CD8-positive, alpha-beta memory T cell (primary cell): ENCODE measurements around the gene SPATA6. TPM values are rescaled to one million over a fixed set of nuclear protein-coding genes. Genes with fewer than 3 reads are reported as not detected.
"Not testable (repeated sequence)": the region's sequence is repeated elsewhere in the genome, so short reads cannot be mapped to it uniquely, and the experiment has no call there.

Source experiments
- CTCF ChIA-PET: fragments of 350-600 bp; sonication (Branson Sonifier 250); formaldehyde crosslinking; loops from one replicate; lab custom pipeline; 2021; ENCODE audit warnings: antibody characterized with exemption; lab: Charles Lee
- POLR2A ChIA-PET: fragments of 350-600 bp; sonication (Branson Sonifier 250); formaldehyde crosslinking; loops from one replicate; lab custom pipeline; 2021; ENCODE audit warnings: antibody characterized with exemption; lab: Charles Lee
- DNase-seq, 5 donors: peaks; one replicate each; pipeline versions ENCODE4 v3.0.0 to v3.0.0-alpha.2; 2020 to 2022; ENCODE audit warnings: mixed read lengths in 1 of 5
- H3K27ac ChIP-seq: one replicate; pipeline ENCODE4 v1.7.0; 2013; ENCODE audit warnings: low read depth, mild to moderate bottlenecking, low read length, moderate library complexity
- H3K27me3 ChIP-seq: 2 replicates; pipeline ENCODE4 v1.7.0; 2013; ENCODE audit warnings: low read length, mild to moderate bottlenecking; ENCODE audit not compliant: insufficient read depth, poor library complexity, severe bottlenecking
- H3K36me3 ChIP-seq: 2 replicates; pipeline ENCODE4 v1.7.0; 2013; ENCODE audit warnings: mild to moderate bottlenecking, low read length, moderate library complexity; ENCODE audit not compliant: insufficient read depth
- H3K4me1 ChIP-seq: 2 replicates; pipeline ENCODE4 v1.7.0; 2013; ENCODE audit warnings: mild to moderate bottlenecking, low read length, moderate library complexity; ENCODE audit not compliant: insufficient read depth
- H3K4me3 ChIP-seq: 2 replicates; pipeline ENCODE4 v1.7.0; 2013; ENCODE audit warnings: mild to moderate bottlenecking, low read length
- H3K9me3 ChIP-seq: 2 replicates; pipeline ENCODE4 v1.7.0; 2013; ENCODE audit warnings: mild to moderate bottlenecking, low read length
- H3K27ac Mint-ChIP-seq, 8 donors: one replicate each; pipeline ENCODE4 v1.8.0; 2020 to 2021; ENCODE audit warnings: mixed read lengths in 8 of 8, mild to moderate bottlenecking in 6 of 8, inconsistent platforms in 3 of 8, moderate library complexity in 3 of 8
- H3K27me3 Mint-ChIP-seq, 2 donors: one replicate each; pipeline ENCODE4 v1.8.0; 2020 to 2021; ENCODE audit warnings: mixed read lengths in 2 of 2, mild to moderate bottlenecking in 1 of 2, moderate library complexity in 1 of 2
- H3K36me3 Mint-ChIP-seq, 3 donors: one replicate each; pipeline ENCODE4 v1.8.0; 2020 to 2021; ENCODE audit warnings: mixed read lengths in 3 of 3, inconsistent platforms in 1 of 3, mild to moderate bottlenecking in 1 of 3
- H3K4me1 Mint-ChIP-seq, 3 donors: one replicate each; pipeline ENCODE4 v1.8.0; 2020 to 2021; ENCODE audit warnings: mixed read lengths in 3 of 3, inconsistent platforms in 1 of 3, mild to moderate bottlenecking in 1 of 3
- H3K4me3 Mint-ChIP-seq, 7 donors: one replicate each; pipeline ENCODE4 v1.8.0; 2020 to 2021; ENCODE audit warnings: mixed read lengths in 7 of 7, mild to moderate bottlenecking in 6 of 7, moderate library complexity in 4 of 7, inconsistent platforms in 2 of 7
- H3K9me3 Mint-ChIP-seq, 5 donors: one replicate each; pipeline ENCODE4 v1.8.0; 2020 to 2022; ENCODE audit warnings: mixed read lengths in 5 of 5, mild to moderate bottlenecking in 3 of 5, moderate library complexity in 2 of 5, inconsistent platforms in 1 of 5
- polyA plus RNA-seq: library from polyadenylated mRNA; unstranded; fragments of 300-500 nt; fragmentation: Illumina TruSeq; gene quantifications from one replicate; pipeline ENCODE4 v1.2.3, GENCODE V29; 2021
- total RNA-seq, 2 experiments: library from RNA; stranded (reverse); gene quantifications; one replicate each; pipeline ENCODE4 v1.2.3, GENCODE V29; 2021

The SPATA6 gene
- total and polyA plus RNA-seq, 3 experiments from 2014 or later = 0.35 to 1.6 (median 0.72) TPM

GRCh38 chr1:48333316-48333715, 138.7 kb downstream of the SPATA6 start:
- H3K4me1 Mint-ChIP-seq = no peaks in the 10 kb centered on the region
- no peak overlapping the region for H3K4me3 ChIP-seq
- peaks cover 0 to 5% (median 0%) of the 10 kb centered on the region in 3 donors for H3K36me3 Mint-ChIP-seq
- ChIA-PET CTCF (no interaction called here), POLR2A (no interaction called here)
- no peak overlapping the region for H3K4me3 Mint-ChIP-seq
- H3K36me3 ChIP-seq = no peaks in the 10 kb centered on the region
- H3K4me1 ChIP-seq = no peaks in the 10 kb centered on the region
- no peak overlapping the region for H3K27ac ChIP-seq
- no peaks in the 10 kb centered on the region for H3K9me3 ChIP-seq
- no peaks in the 10 kb centered on the region for H3K27me3 ChIP-seq
- H3K27me3 Mint-ChIP-seq = peaks cover 1 to 5% of the 10 kb centered on the region in 2 donors
- DNase-seq = no peak
- H3K9me3 Mint-ChIP-seq = peaks cover 14 to 26% (median 22%) of the 10 kb centered on the region in 5 donors
- no peak overlapping the region for H3K27ac Mint-ChIP-seq

DNA sequence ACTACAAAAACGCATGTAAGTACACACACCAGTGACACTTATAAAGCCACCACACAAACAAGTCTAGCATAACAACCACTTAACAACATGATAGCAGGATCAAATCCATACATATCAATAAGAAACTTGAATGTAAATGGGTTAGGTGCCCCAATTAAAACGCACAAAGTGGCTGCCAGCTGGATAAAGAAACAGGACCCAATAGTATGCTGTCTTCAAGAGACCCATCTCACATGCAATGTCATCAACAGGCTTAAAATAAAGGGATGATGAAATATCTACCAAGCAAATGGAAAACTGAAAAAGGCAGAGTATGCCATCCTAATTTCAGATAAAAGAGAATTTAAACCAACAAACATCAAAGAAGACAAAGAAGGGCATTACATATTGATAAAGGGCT, 139.9 kb downstream of the SPATA6 start:
- Histone ChIP-seq H3K27me3 (no peaks in the 10 kb centered on the region), H3K9me3 (no peaks in the 10 kb centered on the region), H3K27ac (no peak overlapping the region), H3K4me1 (no peaks in the 10 kb centered on the region), H3K36me3 (no peaks in the 10 kb centered on the region), H3K4me3 (no peak overlapping the region)
- H3K4me1 Mint-ChIP-seq = no peaks in the 10 kb centered on the region
- no peak for DNase-seq
- ChIA-PET CTCF (no interaction called here), POLR2A (no interaction called here)
- H3K36me3 Mint-ChIP-seq = peaks cover 0 to 5% (median 0%) of the 10 kb centered on the region in 3 donors
- no peak overlapping the region for H3K27ac Mint-ChIP-seq
- peaks cover 1 to 5% of the 10 kb centered on the region in 2 donors for H3K27me3 Mint-ChIP-seq
- H3K4me3 Mint-ChIP-seq = no peak overlapping the region
- peaks cover 14 to 26% (median 22%) of the 10 kb centered on the region in 5 donors for H3K9me3 Mint-ChIP-seq

DNA sequence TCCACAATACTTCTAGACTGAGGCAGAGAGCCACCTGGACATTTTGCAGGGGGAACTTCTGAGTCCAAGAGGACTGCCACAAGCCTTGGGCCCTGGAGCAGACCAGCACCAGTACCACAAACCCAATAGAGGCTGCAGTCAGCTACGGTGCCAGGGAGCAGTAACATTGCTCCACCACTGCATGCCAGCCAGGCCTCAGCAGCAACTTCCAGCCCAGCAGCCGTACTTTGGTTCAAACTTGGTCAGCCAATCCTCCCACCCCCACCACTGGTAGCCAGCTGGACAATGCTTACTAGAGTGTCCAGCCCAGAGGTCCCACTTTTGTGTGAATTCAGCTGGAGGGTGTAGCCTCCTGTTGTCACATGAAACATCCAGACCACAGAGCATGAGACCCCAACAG, 142.1 kb downstream of the SPATA6 start:
- DNase-seq = no peak
- Mint-ChIP-seq H3K4me3 (no peak overlapping the region), H3K27ac (no peak overlapping the region), H3K4me1 (no peaks in the 10 kb centered on the region), H3K27me3 (peaks cover 1 to 5% of the 10 kb centered on the region in 2 donors), H3K9me3 (peaks cover 22 to 46% (median 29%) of the 10 kb centered on the region in 5 donors), H3K36me3 (peaks cover 0 to 5% (median 0%) of the 10 kb centered on the region in 3 donors)
- Histone ChIP-seq H3K4me1 (no peaks in the 10 kb centered on the region), H3K27me3 (no peaks in the 10 kb centered on the region), H3K4me3 (no peak overlapping the region), H3K27ac (no peak overlapping the region), H3K9me3 (no peaks in the 10 kb centered on the region), H3K36me3 (no peaks in the 10 kb centered on the region)
- POLR2A ChIA-PET = no interaction called here
- CTCF ChIA-PET = no interaction called here

GRCh38 chr1:48329486-48329885, 142.5 kb downstream of the SPATA6 start:
- no peak overlapping the region for H3K27ac Mint-ChIP-seq
- H3K9me3 Mint-ChIP-seq = peaks cover 22 to 50% (median 30%) of the 10 kb centered on the region in 5 donors
- no peaks in the 10 kb centered on the region for H3K9me3 ChIP-seq
- peaks cover 0 to 5% (median 2%) of the 10 kb centered on the region in 3 donors for H3K36me3 Mint-ChIP-seq
- CTCF ChIA-PET = no interaction called here
- H3K4me1 ChIP-seq = no peaks in the 10 kb centered on the region
- H3K27me3 ChIP-seq = no peaks in the 10 kb centered on the region
- no peaks in the 10 kb centered on the region for H3K4me1 Mint-ChIP-seq
- H3K4me3 Mint-ChIP-seq = no peak overlapping the region
- no peaks in the 10 kb centered on the region for H3K36me3 ChIP-seq
- DNase-seq = no peak
- H3K27me3 Mint-ChIP-seq = peaks cover 1 to 3% of the 10 kb centered on the region in 2 donors
- no peak overlapping the region for H3K4me3 ChIP-seq
- no peak overlapping the region for H3K27ac ChIP-seq
- POLR2A ChIA-PET = no interaction called here

- H3K27me3 Mint-ChIP-seq = peaks cover 8 to 11% of the 10 kb centered on the region in 2 donors
- H3K27me3 ChIP-seq, H3K36me3 ChIP-seq, H3K36me3 Mint-ChIP-seq, H3K27ac Mint-ChIP-seq, DNase-seq, H3K4me1 ChIP-seq, POLR2A ChIA-PET, H3K4me3 ChIP-seq, H3K27ac ChIP-seq, H3K4me1 Mint-ChIP-seq, H3K9me3 ChIP-seq, CTCF ChIA-PET, H3K4me3 Mint-ChIP-seq: not testable (repeated sequence)
- H3K9me3 Mint-ChIP-seq = peaks cover 8 to 32% (median 22%) of the 10 kb centered on the region in 5 donors
Observed at GRCh38 chr1:48311829-48312228, 160.2 kb downstream of the SPATA6 start.

- H3K4me3 Mint-ChIP-seq = no peak overlapping the region
- Histone ChIP-seq H3K4me3 (no peak overlapping the region), H3K27ac (no peak overlapping the region), H3K9me3 (no peaks in the 10 kb centered on the region), H3K4me1 (no peaks in the 10 kb centered on the region), H3K27me3 (no peaks in the 10 kb centered on the region), H3K36me3 (no peaks in the 10 kb centered on the region)
- H3K27me3 Mint-ChIP-seq = peaks cover 8 to 11% of the 10 kb centered on the region in 2 donors
- ChIA-PET CTCF (no interaction called here), POLR2A (no interaction called here)
- H3K27ac Mint-ChIP-seq = no peak overlapping the region
- H3K36me3 Mint-ChIP-seq = no peaks in the 10 kb centered on the region
- H3K9me3 Mint-ChIP-seq = peaks cover 8 to 25% (median 20%) of the 10 kb centered on the region in 5 donors
- no peak for DNase-seq
- no peaks in the 10 kb centered on the region for H3K4me1 Mint-ChIP-seq
Observed at GRCh38 chr1:48309564-48310082, 162.4 kb downstream of the SPATA6 start.

GRCh38 chr1:48302652-48303051, 169.4 kb downstream of the SPATA6 start:
- Histone ChIP-seq H3K27me3 (no peaks in the 10 kb centered on the region), H3K9me3 (no peaks in the 10 kb centered on the region), H3K36me3 (no peaks in the 10 kb centered on the region), H3K4me1 (no peaks in the 10 kb centered on the region), H3K27ac (no peak overlapping the region), H3K4me3 (no peak overlapping the region)
- H3K9me3 Mint-ChIP-seq = peaks cover 0 to 6% (median 4%) of the 10 kb centered on the region in 5 donors
- H3K36me3 Mint-ChIP-seq = no peaks in the 10 kb centered on the region
- H3K4me1 Mint-ChIP-seq = no peaks in the 10 kb centered on the region
- ChIA-PET POLR2A (no interaction called here), CTCF (no interaction called here)
- DNase-seq = no peak
- H3K27me3 Mint-ChIP-seq = no peaks in the 10 kb centered on the region
- H3K4me3 Mint-ChIP-seq = no peak overlapping the region
- no peak overlapping the region for H3K27ac Mint-ChIP-seq

DNA sequence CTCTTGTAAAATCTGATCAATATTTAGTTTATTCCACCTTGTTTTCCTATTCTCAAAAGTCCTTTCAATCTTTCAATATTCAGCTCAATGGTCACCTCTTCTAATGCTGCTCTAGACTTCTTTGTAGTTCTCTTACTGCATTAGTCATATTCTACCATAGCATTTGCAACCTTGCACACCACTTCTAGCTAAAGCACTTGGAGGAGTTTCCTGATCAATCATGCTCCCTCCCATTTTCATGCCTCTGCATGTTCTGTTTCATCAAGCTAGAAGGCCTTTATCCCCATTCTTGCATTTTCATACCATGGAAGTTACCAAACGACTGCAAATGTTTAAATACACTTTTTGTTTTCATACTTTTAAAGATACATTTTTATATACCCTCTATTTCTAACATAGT, 177.3 kb downstream of the SPATA6 start:
- no peak overlapping the region for H3K4me3 Mint-ChIP-seq
- no peaks in the 10 kb centered on the region for H3K36me3 ChIP-seq
- H3K27me3 Mint-ChIP-seq = peaks cover 1 to 6% of the 10 kb centered on the region in 2 donors
- no peaks in the 10 kb centered on the region for H3K9me3 ChIP-seq
- POLR2A ChIA-PET = no interaction called here
- no peak for DNase-seq
- no peak overlapping the region for H3K27ac ChIP-seq
- no peaks in the 10 kb centered on the region for H3K36me3 Mint-ChIP-seq
- H3K9me3 Mint-ChIP-seq = peaks cover 0 to 7% (median under 1%) of the 10 kb centered on the region in 5 donors
- CTCF ChIA-PET = no interaction called here
- no peak overlapping the region for H3K27ac Mint-ChIP-seq
- H3K27me3 ChIP-seq = no peaks in the 10 kb centered on the region
- no peaks in the 10 kb centered on the region for H3K4me1 Mint-ChIP-seq
- no peak overlapping the region for H3K4me3 ChIP-seq
- H3K4me1 ChIP-seq = no peaks in the 10 kb centered on the region
